Endodermal cell (in vitro differentiated cells): ENCODE measurements around the gene ABI3BP. TPM values are rescaled to one million over a fixed set of nuclear protein-coding genes. Genes with fewer than 3 reads are reported as not detected.

ENCODE experiments used
- DNase-seq: peaks from one replicate; pipeline ENCODE4 v3.0.0-alpha.2; 2017
- H3K27ac ChIP-seq: 2 replicates; pipeline ENCODE4 v1.5.1; 2013; ENCODE audit warnings: mild to moderate bottlenecking, low read depth, low read length, moderate library complexity
- H3K27me3 ChIP-seq: 2 replicates; pipeline ENCODE4 v1.6.1; 2013; ENCODE audit warnings: mild to moderate bottlenecking, low read length, moderate library complexity; ENCODE audit not compliant: insufficient read depth, control insufficient read depth, poor library complexity, severe bottlenecking
- H3K36me3 ChIP-seq: 2 replicates; pipeline ENCODE4 v1.7.0; 2013; ENCODE audit warnings: mild to moderate bottlenecking, low read length, moderate library complexity; ENCODE audit not compliant: control insufficient read depth, insufficient read depth
- H3K4me1 ChIP-seq: one replicate; pipeline ENCODE4 v1.7.0; 2013; ENCODE audit warnings: low read length; ENCODE audit not compliant: control insufficient read depth, insufficient read depth
- H3K4me3 ChIP-seq: 2 replicates; pipeline ENCODE4 v1.5.1; 2013; ENCODE audit warnings: mild to moderate bottlenecking, low read length, moderate library complexity
- H3K9ac ChIP-seq: 2 replicates; pipeline ENCODE4 v1.6.1; 2013; ENCODE audit warnings: mild to moderate bottlenecking, low read length, moderate library complexity; ENCODE audit not compliant: poor library complexity, severe bottlenecking; ENCODE audit errors: extremely low read depth
- H3K9me3 ChIP-seq: 2 replicates; pipeline ENCODE4 v1.6.1; 2013; ENCODE audit warnings: mild to moderate bottlenecking, low read length, moderate library complexity; ENCODE audit not compliant: control insufficient read depth
- H3K27ac Mint-ChIP-seq: 2 replicates; pipeline ENCODE4 v1.8.0; 2020; ENCODE audit warnings: mixed read lengths
- H3K27me3 Mint-ChIP-seq: 2 replicates; pipeline ENCODE4 v1.8.0; 2021; ENCODE audit warnings: mild to moderate bottlenecking, mixed read lengths; ENCODE audit not compliant: insufficient read depth
- H3K36me3 Mint-ChIP-seq: 2 replicates; pipeline ENCODE4 v1.8.0; 2020; ENCODE audit warnings: low read depth, mixed read lengths
- H3K4me1 Mint-ChIP-seq: 2 replicates; pipeline ENCODE4 v1.8.0; 2020; ENCODE audit warnings: mixed read lengths
- H3K4me3 Mint-ChIP-seq: 2 replicates; pipeline ENCODE4 v1.8.0; 2020; ENCODE audit warnings: mild to moderate bottlenecking, moderate library complexity, mixed read lengths
- H3K9me3 Mint-ChIP-seq: 2 replicates; pipeline ENCODE4 v1.8.0; 2020; ENCODE audit warnings: mild to moderate bottlenecking, mixed read lengths
- WGBS, 2 experiments: methylation state at CpG; one replicate each; pipeline versions ENCODE4 v1.1.5 to v1.1.7; 2013; ENCODE audit warnings: missing lambda C conversion rate in 2 of 2, mixed read lengths in 1 of 2; ENCODE audit not compliant: insufficient coverage in 1 of 2, insufficient read length in 1 of 2; 5-methylcytosine and 5-hydroxymethylcytosine counted together
- total RNA-seq, 2 donors: library from RNA; stranded (reverse); fragmentation: NEBNext Ultra II Directional in 1 of 2; extraction: Animal tissue kit (Norgen Biotek cat#: 25700) in 1 of 2; gene quantifications; 2 replicates in 1 of 2; 3 replicates in 1 of 2; pipeline ENCODE4 v1.2.1, GENCODE V29; 2021
- TF ChIP-seq, protein P1 (sequence below): fragments of 200-600 bp; sonication (generic); conservative IDR thresholded peaks from 2 replicates; pipeline ENCODE4 v1.5.0; 2021; ENCODE audit warnings: antibody characterized with exemption, mild to moderate bottlenecking

Gene ABI3BP
- total RNA-seq, 2 donors from 2014 or later: 0.42 TPM; not detected in 1

DNA sequence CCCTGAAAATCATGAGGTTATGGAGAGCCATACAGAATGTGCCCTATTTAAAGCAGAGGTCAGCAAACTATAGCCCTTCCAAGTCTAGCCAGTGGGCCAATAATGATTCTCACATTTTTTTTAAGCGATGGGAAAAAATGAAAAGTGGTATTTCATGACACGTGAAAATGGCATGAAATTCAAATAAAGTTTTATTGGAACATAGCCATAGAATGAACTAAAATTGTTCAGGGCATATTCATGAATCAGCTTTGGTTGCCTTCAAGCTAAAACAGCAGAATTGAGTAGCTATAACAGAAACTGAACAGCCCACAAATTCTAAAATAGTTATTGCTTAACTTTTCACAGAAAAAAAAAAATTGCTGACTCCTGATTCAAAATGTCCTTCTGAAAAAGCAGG lies 179.4 kb downstream of the ABI3BP start:
- TF ChIP-seq, protein P1, sequence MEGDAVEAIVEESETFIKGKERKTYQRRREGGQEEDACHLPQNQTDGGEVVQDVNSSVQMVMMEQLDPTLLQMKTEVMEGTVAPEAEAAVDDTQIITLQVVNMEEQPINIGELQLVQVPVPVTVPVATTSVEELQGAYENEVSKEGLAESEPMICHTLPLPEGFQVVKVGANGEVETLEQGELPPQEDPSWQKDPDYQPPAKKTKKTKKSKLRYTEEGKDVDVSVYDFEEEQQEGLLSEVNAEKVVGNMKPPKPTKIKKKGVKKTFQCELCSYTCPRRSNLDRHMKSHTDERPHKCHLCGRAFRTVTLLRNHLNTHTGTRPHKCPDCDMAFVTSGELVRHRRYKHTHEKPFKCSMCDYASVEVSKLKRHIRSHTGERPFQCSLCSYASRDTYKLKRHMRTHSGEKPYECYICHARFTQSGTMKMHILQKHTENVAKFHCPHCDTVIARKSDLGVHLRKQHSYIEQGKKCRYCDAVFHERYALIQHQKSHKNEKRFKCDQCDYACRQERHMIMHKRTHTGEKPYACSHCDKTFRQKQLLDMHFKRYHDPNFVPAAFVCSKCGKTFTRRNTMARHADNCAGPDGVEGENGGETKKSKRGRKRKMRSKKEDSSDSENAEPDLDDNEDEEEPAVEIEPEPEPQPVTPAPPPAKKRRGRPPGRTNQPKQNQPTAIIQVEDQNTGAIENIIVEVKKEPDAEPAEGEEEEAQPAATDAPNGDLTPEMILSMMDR: no peak
- no peak overlapping the region for H3K4me3 ChIP-seq
- Mint-ChIP-seq H3K36me3 (no peaks in the 10 kb centered on the region), H3K27ac (no peak overlapping the region), H3K4me3 (no peak overlapping the region), H3K9me3 (no peaks in the 10 kb centered on the region), H3K4me1 (no peaks in the 10 kb centered on the region), H3K27me3 (peaks cover 5% of the 10 kb centered on the region)
- H3K27me3 ChIP-seq: no peaks in the 10 kb centered on the region
- no peaks in the 10 kb centered on the region for H3K4me1 ChIP-seq
- H3K36me3 ChIP-seq: no peaks in the 10 kb centered on the region
- H3K9me3 ChIP-seq: no peaks in the 10 kb centered on the region
- no peak overlapping the region for H3K27ac ChIP-seq
- no peak overlapping the region for H3K9ac ChIP-seq
- DNase-seq: no peak
- WGBS, 2 experiments: 86 to 100% methylated on average over 2 of the region's 2 CpGs

DNA sequence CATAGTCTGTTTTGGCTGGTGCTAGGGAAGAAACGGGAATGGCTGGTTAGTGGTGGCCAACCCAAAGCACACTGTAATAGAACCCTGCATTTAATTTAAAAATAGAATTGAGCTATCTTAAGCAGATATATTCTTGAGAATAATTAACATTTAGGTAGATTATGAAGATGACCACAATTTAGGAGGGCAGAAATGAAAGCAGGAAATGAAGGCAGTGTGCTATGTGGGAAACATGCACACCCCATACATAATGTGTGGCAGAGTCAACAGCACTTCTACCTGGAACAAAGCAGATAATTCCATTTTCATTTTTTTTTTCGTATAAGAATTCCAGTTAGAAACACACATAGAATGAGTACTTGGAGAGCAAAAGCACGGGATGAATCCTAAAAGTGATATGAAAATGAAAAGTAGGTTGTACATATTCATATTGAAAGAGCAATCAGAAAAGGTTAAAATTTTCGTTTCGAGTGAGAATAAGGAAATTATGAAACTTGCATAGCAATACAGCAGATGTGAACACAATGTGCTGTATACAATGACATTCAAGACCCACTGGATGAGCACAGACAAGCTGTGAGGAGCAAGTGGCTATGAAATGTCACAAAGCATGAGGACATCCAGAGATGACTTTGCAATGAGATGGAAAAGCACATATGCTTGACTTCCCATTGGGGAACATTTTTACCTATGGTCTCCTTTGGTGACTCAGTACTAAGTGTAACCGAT lies 181.3 kb downstream of the ABI3BP start:
- Mint-ChIP-seq H3K9me3 (no peaks in the 10 kb centered on the region), H3K4me1 (no peaks in the 10 kb centered on the region), H3K36me3 (no peaks in the 10 kb centered on the region), H3K4me3 (no peak overlapping the region), H3K27me3 (no peaks in the 10 kb centered on the region), H3K27ac (no peak overlapping the region)
- no peak overlapping the region for H3K27ac ChIP-seq
- DNase-seq: no peak
- TF ChIP-seq, protein P1: no peak
- no peaks in the 10 kb centered on the region for H3K4me1 ChIP-seq
- no peak overlapping the region for H3K4me3 ChIP-seq
- WGBS, 2 experiments: 87 to 96% methylated on average over 3 to 6 of the region's 6 CpGs
- no peaks in the 10 kb centered on the region for H3K9me3 ChIP-seq
- H3K27me3 ChIP-seq: no peaks in the 10 kb centered on the region
- no peak overlapping the region for H3K9ac ChIP-seq
- no peaks in the 10 kb centered on the region for H3K36me3 ChIP-seq

DNA sequence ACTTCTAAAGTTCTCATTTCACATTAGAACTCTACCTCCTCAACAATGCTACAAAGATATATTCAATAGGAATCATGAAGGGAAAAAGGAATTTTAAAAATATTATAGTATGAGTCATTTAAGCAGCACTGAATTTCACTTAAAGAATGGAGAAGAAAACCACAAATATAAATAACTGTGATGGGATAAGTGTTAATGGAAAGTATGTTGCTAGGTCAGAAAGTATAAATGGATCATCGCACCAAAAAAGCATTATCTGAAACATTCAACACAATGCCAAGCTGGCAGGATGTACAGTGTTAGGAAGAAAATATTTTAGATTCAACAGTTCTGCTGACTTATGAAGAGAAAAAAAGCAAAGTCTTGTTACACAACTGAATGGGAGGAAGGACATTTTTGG lies 182.6 kb downstream of the ABI3BP start:
- DNase-seq: no peak
- Mint-ChIP-seq H3K9me3 (no peaks in the 10 kb centered on the region), H3K4me1 (no peaks in the 10 kb centered on the region), H3K4me3 (no peak overlapping the region), H3K36me3 (no peaks in the 10 kb centered on the region), H3K27me3 (no peaks in the 10 kb centered on the region), H3K27ac (no peak overlapping the region)
- Histone ChIP-seq H3K4me3 (no peak overlapping the region), H3K36me3 (no peaks in the 10 kb centered on the region), H3K27me3 (no peaks in the 10 kb centered on the region), H3K9me3 (no peaks in the 10 kb centered on the region), H3K9ac (no peak overlapping the region), H3K4me1 (no peaks in the 10 kb centered on the region), H3K27ac (no peak overlapping the region)
- TF ChIP-seq, protein P1: no peak
- 67 to 88% methylated on average over 1 of the region's 1 CpG for WGBS, 2 experiments
